Neural cell (in vitro differentiated cells): ENCODE data around the gene CEP350.

ENCODE experiments used
- CTCF ChIP-seq: fragments of 450-650 bp; IDR thresholded peaks from 2 replicates; pipeline ENCODE4 v1.5.1; 2014; ENCODE audit warnings: antibody characterized with exemption, mild to moderate bottlenecking, moderate library complexity; ENCODE audit not compliant: poor library complexity, severe bottlenecking
- EZH2 ChIP-seq: fragments of 200-600, 300-800 bp; shearing (Covaris generic), sonication (generic); IDR thresholded peaks from 2 replicates; pipeline ENCODE4 v1.6.1; 2014; ENCODE audit warnings: antibody characterized with exemption, low read length, borderline replicate concordance, mild to moderate bottlenecking; ENCODE audit not compliant: insufficient read depth, poor library complexity, severe bottlenecking
- SMC3 ChIP-seq: fragments of 450-650 bp; conservative IDR thresholded peaks from 2 replicates; pipeline ENCODE4 v1.6.1; 2014; ENCODE audit warnings: antibody characterized with exemption, mild to moderate bottlenecking, moderate library complexity; ENCODE audit not compliant: poor library complexity
- TAF1 ChIP-seq: IDR thresholded peaks from 2 replicates; pipeline ENCODE4 v1.6.1; 2012; ENCODE audit warnings: low read depth

DNA sequence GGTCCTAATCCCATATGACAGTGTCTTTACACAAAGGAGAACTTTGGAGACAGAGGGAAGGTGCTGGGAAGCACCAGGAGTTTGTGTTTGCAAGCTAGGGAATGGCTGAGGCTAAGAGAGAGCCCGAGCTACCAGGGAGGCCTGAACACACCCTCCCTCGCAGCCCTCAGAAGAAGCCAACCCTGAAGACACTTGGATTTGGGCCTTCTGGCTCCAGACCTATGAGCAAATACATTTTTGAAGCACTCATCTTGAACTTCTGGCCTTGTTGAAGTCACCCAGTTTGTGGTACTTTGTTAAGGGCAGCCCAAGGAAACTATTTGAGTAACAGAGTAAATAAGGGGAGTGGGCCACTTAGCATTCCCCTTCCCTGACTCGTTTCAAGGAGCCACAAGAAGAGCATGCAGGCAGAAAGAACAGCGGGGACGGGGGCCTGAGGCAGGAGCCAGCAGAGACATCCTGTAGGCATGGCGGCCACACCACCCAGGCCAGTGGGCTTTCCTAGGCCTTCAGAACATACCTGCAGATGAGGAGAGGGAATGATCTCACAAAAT, 186.8 kb downstream of the CEP350 start:
- TF ChIP-seq EZH2, result no peak
- no peak for TF ChIP-seq CTCF
- no peak for TF ChIP-seq SMC3
- TF ChIP-seq TAF1, result no peak
